Activated B cell treated with CpG ODN at 0.5 μM for 24 hours (primary cell): ENCODE measurements around the gene COMT. TPM values are rescaled to one million over a fixed set of nuclear protein-coding genes. Genes with fewer than 3 reads are reported as not detected.

Experiments
- ATAC-seq: fragments of 200-7000 bp; cut with Tn5 transposase; one replicate; pipeline ENCODE4 v1.10.0; 2021; ENCODE audit warnings: low read depth, mild to moderate bottlenecking, moderate library complexity
- CTCF ChIA-PET: fragments of 350-600 bp; sonication (Branson Sonifier 250); formaldehyde crosslinking; loops from one replicate; lab custom pipeline; 2021; ENCODE audit warnings: antibody characterized with exemption; lab: Charles Lee
- POLR2A ChIA-PET: fragments of 350-600 bp; sonication (Branson Sonifier 250); formaldehyde crosslinking; loops from one replicate; lab custom pipeline; 2021; ENCODE audit warnings: antibody characterized with exemption; lab: Charles Lee
- DNase-seq: peaks from one replicate; pipeline ENCODE4 v3.0.0; 2022
- H3K27ac Mint-ChIP-seq: one replicate; pipeline ENCODE4 v1.8.0; 2020; ENCODE audit warnings: mixed read lengths
- H3K27me3 Mint-ChIP-seq: one replicate; pipeline ENCODE4 v1.8.0; 2021; ENCODE audit warnings: mixed read lengths
- H3K36me3 Mint-ChIP-seq: one replicate; pipeline ENCODE4 v1.8.0; 2021; ENCODE audit warnings: low read depth, mixed read lengths
- H3K4me1 Mint-ChIP-seq: one replicate; pipeline ENCODE4 v1.8.0; 2021; ENCODE audit warnings: mixed read lengths
- H3K4me3 Mint-ChIP-seq: one replicate; pipeline ENCODE4 v1.8.0; 2020; ENCODE audit warnings: mild to moderate bottlenecking, mixed read lengths
- H3K9me3 Mint-ChIP-seq: one replicate; pipeline ENCODE4 v1.8.0; 2020; ENCODE audit warnings: mixed read lengths
- intact Hi-C: fragments of 100-400 bp; cut with micrococcal nuclease; formaldehyde crosslinking; loops from one replicate; pipeline ENCODE4 v1.15.1; 2024
- total RNA-seq: library from RNA; stranded (reverse); gene quantifications from 2 replicates; pipeline ENCODE4 v1.2.3, GENCODE V29; 2022
- TF ChIP-seq, protein P1 (sequence below): fragments of 200-600 bp; IDR thresholded peaks from one replicate; pipeline ENCODE4 v1.8.0; 2022; ENCODE audit warnings: antibody characterized with exemption, mild to moderate bottlenecking

COMT gene
- total RNA-seq, 1 donor from 2014 or later, result 40.6 TPM

- POLR2A ChIA-PET, result no interaction called here
- Mint-ChIP-seq H3K36me3 (no peaks in the 10 kb centered on the region), H3K4me3 (no peak overlapping the region), H3K4me1 (peaks cover 8% of the 10 kb centered on the region), H3K27ac (no peak overlapping the region), H3K9me3 (no peaks in the 10 kb centered on the region), H3K27me3 (peaks cover 2% of the 10 kb centered on the region)
- ATAC-seq, result no peak
- DNase-seq, result no peak
- CTCF ChIA-PET, result no interaction called here
- intact Hi-C loops, result no loop called here
- TF ChIP-seq, protein P1, sequence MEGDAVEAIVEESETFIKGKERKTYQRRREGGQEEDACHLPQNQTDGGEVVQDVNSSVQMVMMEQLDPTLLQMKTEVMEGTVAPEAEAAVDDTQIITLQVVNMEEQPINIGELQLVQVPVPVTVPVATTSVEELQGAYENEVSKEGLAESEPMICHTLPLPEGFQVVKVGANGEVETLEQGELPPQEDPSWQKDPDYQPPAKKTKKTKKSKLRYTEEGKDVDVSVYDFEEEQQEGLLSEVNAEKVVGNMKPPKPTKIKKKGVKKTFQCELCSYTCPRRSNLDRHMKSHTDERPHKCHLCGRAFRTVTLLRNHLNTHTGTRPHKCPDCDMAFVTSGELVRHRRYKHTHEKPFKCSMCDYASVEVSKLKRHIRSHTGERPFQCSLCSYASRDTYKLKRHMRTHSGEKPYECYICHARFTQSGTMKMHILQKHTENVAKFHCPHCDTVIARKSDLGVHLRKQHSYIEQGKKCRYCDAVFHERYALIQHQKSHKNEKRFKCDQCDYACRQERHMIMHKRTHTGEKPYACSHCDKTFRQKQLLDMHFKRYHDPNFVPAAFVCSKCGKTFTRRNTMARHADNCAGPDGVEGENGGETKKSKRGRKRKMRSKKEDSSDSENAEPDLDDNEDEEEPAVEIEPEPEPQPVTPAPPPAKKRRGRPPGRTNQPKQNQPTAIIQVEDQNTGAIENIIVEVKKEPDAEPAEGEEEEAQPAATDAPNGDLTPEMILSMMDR, result no peak
These were observed 48.1 kb downstream of the COMT start for GRCh38 chr22:19989725-19990067.

GRCh38 chr22:19990188-19990587 is 48.6 kb downstream of the COMT start:
- intact Hi-C loops, result no loop called here
- ChIA-PET CTCF (no interaction called here), POLR2A (no interaction called here)
- DNase-seq (no peak), ATAC-seq (no peak)
- H3K4me1 Mint-ChIP-seq, result peaks cover 8% of the 10 kb centered on the region
- H3K27ac Mint-ChIP-seq, result no peak overlapping the region
- H3K9me3 Mint-ChIP-seq, result no peaks in the 10 kb centered on the region
- no peaks in the 10 kb centered on the region for H3K27me3 Mint-ChIP-seq
- H3K4me3 Mint-ChIP-seq, result no peak overlapping the region
- H3K36me3 Mint-ChIP-seq, result no peaks in the 10 kb centered on the region
- TF ChIP-seq, protein P1, result no peak

DNA sequence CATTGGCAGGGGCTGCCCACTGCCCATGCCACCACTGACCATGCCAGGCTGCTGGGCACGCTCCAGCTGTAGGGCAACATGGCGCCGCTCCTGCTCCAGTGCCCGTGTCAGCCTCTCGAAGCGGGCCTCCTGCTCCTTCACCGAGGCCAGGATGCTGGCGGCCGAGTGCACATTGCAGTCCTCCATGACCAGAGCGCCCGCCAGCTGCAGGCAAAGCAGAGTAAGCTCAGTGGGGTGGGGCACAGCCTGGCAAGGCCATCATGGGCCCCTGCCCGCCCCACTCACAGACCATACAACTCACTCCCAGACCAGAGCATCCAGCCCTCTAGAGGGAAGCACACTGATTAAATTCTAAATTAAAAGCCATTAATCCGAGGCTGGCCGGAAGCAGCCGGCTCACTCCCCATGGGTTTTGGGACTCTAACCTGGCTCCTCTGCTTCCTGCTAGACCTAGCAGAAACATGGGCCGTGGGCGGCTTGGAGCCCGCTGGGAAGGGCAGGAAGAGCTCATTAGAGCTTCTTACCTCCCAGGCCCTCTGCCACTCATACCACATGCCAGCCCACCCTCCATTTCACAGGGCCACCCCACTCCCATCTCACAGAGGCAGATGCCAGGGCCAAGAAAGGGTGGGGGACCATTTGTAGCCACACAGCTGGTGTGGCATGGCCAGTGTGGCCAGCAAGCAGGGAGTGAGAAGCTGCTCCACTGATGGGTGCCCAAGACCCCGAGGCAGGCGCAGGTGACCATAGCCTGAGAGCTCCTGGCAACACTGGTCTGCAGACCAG is 49.2 kb downstream of the COMT start:
- no peaks in the 10 kb centered on the region for H3K27me3 Mint-ChIP-seq
- no peaks in the 10 kb centered on the region for H3K9me3 Mint-ChIP-seq
- ATAC-seq, result no peak
- TF ChIP-seq, protein P1, result no peak
- ChIA-PET CTCF (no interaction called here), POLR2A (no interaction called here)
- H3K4me1 Mint-ChIP-seq, result peaks cover 8% of the 10 kb centered on the region
- H3K4me3 Mint-ChIP-seq, result no peak overlapping the region
- no peak overlapping the region for H3K27ac Mint-ChIP-seq
- no peaks in the 10 kb centered on the region for H3K36me3 Mint-ChIP-seq
- DNase-seq, result no peak
- intact Hi-C loops, result no loop called here

DNA sequence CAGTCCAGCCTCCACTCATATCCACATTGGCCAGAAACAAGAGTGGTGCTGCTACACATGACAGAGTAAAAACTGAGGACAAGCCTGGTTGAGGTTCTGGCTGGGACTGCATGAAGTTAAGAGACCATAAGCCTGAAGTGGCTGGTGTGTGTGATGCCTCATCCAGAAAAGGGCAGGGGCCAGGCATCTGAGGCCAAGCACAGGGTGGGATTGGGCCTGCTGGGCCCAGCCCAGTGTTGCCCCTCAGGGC is 49.7 kb downstream of the COMT start:
- Mint-ChIP-seq H3K36me3 (no peaks in the 10 kb centered on the region), H3K4me3 (no peak overlapping the region), H3K27me3 (no peaks in the 10 kb centered on the region), H3K4me1 (peaks cover 6% of the 10 kb centered on the region), H3K9me3 (no peaks in the 10 kb centered on the region), H3K27ac (no peak overlapping the region)
- DNase-seq (no peak), ATAC-seq (no peak)
- intact Hi-C loops, result no loop called here
- CTCF ChIA-PET, result no interaction called here
- TF ChIP-seq, protein P1, result no peak
- POLR2A ChIA-PET, result no interaction called here

GRCh38 chr22:19991645-19992451 is 50.3 kb downstream of the COMT start:
- Mint-ChIP-seq H3K27ac (no peak overlapping the region), H3K27me3 (no peaks in the 10 kb centered on the region), H3K4me3 (no peak overlapping the region), H3K36me3 (no peaks in the 10 kb centered on the region), H3K4me1 (peaks cover 3% of the 10 kb centered on the region), H3K9me3 (no peaks in the 10 kb centered on the region)
- POLR2A ChIA-PET, result no interaction called here
- DNase-seq, result no peak
- no peak for ATAC-seq
- intact Hi-C loops, result no loop called here
- TF ChIP-seq, protein P1, result no peak
- CTCF ChIA-PET, result no interaction called here
